Measurements from ENCODE around the gene MAN2B2.
"Not testable (repeated sequence)": the region's sequence is repeated elsewhere in the genome, so short reads cannot be mapped to it uniquely, and the experiment has no call there.

MAN2B2 gene

DNA sequence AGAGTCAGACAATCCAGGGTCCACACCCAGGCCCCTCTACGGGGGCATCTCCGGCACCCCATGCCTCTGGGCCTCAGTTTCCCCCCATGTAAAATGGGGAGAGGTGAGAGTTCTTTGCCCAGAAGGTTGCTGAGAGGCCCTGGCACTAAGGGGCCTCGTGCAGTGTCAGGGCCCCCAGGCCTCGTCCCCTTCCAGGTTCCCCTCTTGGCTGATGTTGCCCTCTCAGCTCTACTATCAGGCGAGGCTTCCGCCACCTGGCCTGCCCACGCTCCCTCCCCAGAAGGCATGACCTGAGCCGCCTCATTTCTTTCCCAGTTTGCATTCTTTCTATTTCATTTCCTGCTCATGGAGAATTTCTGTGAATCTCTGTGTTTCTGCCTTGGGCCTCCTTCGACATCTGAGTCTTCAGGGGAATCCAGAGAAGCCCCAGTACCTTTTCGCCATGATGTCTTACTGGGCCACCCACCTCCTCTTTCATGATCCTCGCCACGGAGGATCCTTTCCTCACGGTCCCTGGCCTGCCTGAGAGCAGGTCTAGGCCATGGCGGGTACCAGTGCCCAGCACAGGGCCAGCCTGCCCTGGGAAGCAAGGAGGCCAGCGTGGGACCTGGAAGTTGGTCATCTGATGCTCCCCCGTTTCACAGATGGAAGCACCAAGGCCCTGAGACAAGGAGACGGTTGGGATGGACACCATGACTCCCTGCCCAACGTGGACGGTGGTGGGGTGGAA, 43.6 kb downstream of the MAN2B2 start:
- DNase-seq: no peak

- DNase-seq: no peak
Measured at GRCh38 chr4:6619116-6619465, 44.1 kb downstream of the MAN2B2 start.

DNA sequence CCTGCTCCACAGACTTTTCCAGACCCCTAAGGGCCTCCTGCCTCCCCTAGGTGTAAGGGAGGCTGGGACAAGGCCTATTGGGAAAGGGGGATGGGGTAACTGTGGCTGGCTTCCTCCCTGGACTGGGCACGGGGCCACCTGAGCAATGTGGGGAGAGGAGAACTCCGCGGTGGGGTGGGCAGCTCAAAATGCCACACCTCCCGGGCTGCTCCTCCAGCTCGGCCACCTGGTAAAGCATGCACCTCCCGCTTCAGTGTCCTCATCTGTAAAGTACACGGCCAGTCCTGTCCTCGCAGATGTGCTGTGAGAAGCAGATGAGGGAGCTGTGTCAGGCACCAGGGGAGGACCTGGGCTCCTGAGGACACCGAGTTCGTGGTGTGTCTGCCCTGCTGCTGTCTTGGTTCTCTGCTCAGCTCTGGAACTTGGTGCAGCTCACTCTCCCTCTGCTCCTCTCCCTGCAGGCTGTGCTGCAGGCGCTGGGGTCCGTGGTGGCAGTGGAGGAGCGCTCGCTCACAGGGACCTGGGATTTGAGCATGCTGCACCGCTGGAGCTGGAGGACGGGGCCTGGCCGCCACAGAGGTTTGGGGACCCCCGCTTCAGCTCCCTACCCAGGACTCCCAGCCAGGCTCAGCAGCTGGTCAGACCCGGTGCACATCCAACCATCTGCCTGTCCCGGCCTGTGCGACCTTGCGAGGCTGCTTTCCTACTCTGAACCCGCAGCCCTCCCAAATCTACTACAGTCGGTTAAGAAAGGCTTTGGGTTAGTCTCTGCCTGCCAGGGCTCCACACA, 44.7 kb downstream of the MAN2B2 start:
- no peak for DNase-seq

- DNase-seq: no peak
Measured at GRCh38 chr4:6620296-6620695, 45.3 kb downstream of the MAN2B2 start.

DNA sequence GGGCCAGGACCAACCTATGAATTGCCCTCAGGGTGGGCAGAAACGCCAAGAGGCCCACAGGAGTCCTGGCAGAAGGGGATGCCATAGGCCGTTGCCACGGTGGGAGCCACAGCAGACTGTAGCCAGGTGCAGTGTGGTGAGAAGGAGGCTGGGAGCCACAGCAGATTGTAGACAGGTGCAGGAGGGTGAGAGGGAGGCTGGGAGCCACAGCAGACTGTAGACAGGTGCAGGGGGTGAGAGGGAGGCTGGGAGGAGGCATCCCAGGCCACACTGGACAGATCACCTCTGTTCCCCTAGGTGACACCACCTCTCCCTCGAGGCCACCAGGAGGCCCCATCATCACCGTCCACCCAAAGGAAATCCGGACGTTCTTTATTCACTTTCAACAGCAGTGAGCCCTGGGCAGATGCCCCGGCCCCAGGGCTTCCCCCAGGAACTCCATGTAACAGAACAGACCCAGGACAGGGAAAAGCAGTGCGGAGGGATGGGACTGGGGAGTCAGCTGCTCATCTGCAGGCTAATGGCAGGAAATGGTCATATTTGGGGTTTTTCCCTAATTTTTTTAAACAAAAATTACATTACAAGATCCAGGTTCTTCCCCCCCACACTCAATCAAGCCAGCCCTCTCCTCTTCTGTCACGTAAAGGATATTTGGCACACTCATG, 46.0 kb downstream of the MAN2B2 start:
- DNase-seq: no peak

DNA sequence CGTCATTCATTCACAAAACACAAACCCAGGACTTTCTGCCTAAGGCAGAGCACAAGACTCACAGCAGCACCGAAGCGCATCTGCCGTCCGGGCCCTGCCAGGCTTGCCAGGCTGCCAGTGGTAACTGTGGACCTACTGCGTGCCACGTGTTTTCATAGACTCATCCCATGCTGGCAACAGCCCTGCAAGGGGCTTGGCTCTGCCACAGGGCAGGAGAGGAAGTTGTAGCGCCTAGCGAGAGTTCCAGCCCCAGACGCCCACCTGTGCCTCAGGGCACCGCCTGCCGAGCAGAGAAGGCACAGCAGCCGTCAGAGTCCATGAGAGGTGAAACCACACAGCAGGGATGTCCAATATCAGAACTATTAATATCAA, 46.6 kb downstream of the MAN2B2 start:
- DNase-seq: no peak

- no peak for DNase-seq
Measured at GRCh38 chr4:6622744-6623143, 47.8 kb downstream of the MAN2B2 start.

GRCh38 chr4:6625256-6625655, 50.3 kb downstream of the MAN2B2 start:
- no peak for DNase-seq

DNA sequence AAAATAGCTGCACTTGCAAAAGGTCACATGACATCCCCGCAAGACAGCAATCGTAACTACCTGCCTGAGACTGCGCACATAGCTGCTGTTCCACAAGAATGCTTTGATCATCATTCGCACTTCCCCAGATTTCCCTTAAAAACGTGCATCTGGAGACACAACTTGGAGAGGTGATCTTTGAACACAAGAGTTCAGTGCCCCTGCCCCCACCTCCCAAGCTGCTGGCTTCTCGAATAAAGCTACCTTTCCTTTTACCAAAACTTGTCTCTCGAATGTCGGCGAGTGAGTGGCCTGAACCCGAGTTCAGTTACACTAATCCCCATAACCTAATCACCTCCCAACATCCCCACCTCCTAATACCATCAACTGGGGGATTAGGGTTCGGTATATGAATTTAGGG, 51.1 kb downstream of the MAN2B2 start:
- no peak for DNase-seq

GRCh38 chr4:6627832-6628231, 52.8 kb downstream of the MAN2B2 start:
- no peak for DNase-seq

GRCh38 chr4:6628484-6628883, 53.5 kb downstream of the MAN2B2 start:
- DNase-seq: not testable (repeated sequence)

GRCh38 chr4:6632125-6632524, 57.1 kb downstream of the MAN2B2 start:
- no peak for DNase-seq

DNA sequence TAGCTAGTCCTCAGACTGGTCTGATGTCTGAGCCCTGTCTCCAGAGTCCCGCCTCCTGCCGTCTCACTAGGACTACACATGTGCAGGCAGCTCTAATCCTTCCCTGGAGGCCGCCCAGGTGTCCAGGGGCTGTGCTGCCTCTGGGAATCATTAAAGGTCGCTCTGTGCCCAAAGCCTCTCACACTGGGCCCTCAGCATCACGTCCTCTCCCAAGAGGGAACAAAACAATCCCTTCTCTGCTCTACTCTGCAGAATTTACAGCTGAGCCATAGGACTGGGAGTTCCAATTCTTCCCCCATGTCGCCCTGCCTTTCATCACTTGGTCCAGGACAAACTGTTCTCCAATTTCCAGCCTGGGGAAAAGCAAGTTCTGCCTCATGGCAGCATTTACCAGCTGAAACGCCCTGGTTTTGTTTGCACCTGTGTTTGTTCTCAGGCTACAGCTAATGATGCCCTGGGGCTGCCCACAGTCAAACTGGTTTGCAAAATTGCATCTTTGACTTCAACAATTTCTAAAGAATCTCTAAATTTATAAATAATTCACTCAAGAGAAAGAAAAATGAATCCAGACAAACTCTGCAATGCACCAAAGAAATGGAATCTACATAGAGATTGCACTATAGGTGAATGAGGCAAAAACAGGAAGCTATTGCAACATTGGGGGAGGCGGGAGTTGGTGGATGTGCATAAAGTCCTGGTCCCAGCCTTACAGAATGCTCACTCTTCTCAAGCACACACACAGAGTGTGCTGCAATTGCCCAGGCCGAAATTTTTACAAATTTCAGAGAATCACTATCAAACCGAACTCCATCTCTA, 58.3 kb downstream of the MAN2B2 start:
- no peak for DNase-seq

GRCh38 chr4:6634746-6635145, 59.8 kb downstream of the MAN2B2 start:
- DNase-seq: no peak

GRCh38 chr4:6639137-6639680, 64.2 kb downstream of the MAN2B2 start:
- DNase-seq: no peak

GRCh38 chr4:6640292-6641163, 65.5 kb downstream of the MAN2B2 start, which contains the start of gene MRFAP1:
MRFAP1 (plus strand) TSS chr4:6640685; CDS start chr4:6640863, 178 bp downstream.
- peak; percentile 74 for DNase-seq

- no peak for DNase-seq
Measured at GRCh38 chr4:6641164-6641970, 66.4 kb downstream of the MAN2B2 start.

- DNase-seq: no peak
Measured at GRCh38 chr4:6641971-6642320, 67.0 kb downstream of the MAN2B2 start.

DNA sequence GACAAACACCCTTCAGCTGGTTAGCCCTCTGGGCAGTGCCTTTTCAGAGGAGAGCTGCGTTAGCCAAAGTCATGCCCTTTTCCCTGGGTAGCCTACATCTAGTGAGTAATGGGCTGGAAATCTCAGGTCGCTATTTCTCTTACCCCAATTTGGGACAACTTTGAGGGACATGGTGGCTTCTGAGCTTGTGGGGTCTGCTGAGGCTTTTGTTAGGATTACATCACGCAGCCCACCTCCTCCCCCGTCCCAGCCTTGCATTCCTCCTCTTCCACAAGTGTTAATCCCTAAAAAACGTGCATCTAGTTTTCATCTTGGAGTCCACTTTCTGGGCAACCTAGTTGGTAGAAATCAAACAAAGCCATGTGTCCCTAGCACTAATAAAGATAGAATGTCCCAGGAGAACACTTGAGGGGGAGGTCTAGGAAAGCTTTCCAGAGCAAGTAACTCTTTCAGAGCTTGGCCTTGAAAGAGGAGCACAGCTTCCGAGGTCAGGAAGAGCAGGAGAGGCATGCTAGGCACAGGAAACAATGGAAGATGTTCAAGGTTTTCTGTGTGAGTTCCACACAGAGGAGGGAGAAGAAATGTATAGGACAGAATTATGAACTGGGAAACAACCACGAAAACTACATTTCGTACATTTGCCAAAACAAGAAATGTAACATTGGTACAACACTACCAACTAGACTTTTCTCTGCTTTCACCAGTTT, 68.3 kb downstream of the MAN2B2 start:
- DNase-seq: no peak
